BJ (cell line): ENCODE results near the gene DTX3. TPM values are rescaled to one million over a fixed set of nuclear protein-coding genes. Genes with fewer than 3 reads are reported as not detected.

Experiments
- CTCF ChIA-PET: fragments of 350-600 bp; formaldehyde crosslinking; extraction: SDS; loops from one replicate; lab custom pipeline; 2021; ENCODE audit warnings: antibody characterized with exemption, inconsistent platforms; lab: Yijun Ruan, JAX
- POLR2A ChIA-PET: fragments of 300-600 bp; sonication (Branson Sonifier 250); formaldehyde crosslinking; extraction: SDS; loops from one replicate; lab custom pipeline; 2021; ENCODE audit warnings: antibody characterized with exemption; lab: Charles Lee
- DNase-seq: peaks from one replicate; pipeline ENCODE4 v3.0.0-alpha.2; 2011; ENCODE audit warnings: low read depth
- H3K27me3 ChIP-seq: 2 replicates; pipeline ENCODE4 v1.6.0; 2011; ENCODE audit warnings: low read length; ENCODE audit not compliant: control insufficient read depth, insufficient read depth
- H3K36me3 ChIP-seq: 2 replicates; pipeline ENCODE4 v1.5.1; 2011; ENCODE audit warnings: low read length; ENCODE audit not compliant: control insufficient read depth, insufficient read depth
- H3K4me3 ChIP-seq: 2 replicates; pipeline ENCODE4 v1.5.1; 2011; ENCODE audit warnings: low read depth, mild to moderate bottlenecking, control low read depth, low read length
- polyA plus RNA-seq: library from polyadenylated mRNA; depleted of rRNA; stranded (reverse); fragments of >200 nt; gene quantifications from 2 replicates; pipeline ENCODE4 v1.2.3, GENCODE V29; 2011
- TF ChIP-seq, protein P1 (sequence below): IDR thresholded peaks from 2 replicates; pipeline ENCODE4 v1.5.1; 2011; ENCODE audit warnings: low read depth, mild to moderate bottlenecking, control low read depth, inconsistent platforms, low read length, moderate library complexity; ENCODE audit not compliant: insufficient read depth

DTX3 gene
- polyA plus RNA-seq, 1 experiment = 26.0 TPM

DNA sequence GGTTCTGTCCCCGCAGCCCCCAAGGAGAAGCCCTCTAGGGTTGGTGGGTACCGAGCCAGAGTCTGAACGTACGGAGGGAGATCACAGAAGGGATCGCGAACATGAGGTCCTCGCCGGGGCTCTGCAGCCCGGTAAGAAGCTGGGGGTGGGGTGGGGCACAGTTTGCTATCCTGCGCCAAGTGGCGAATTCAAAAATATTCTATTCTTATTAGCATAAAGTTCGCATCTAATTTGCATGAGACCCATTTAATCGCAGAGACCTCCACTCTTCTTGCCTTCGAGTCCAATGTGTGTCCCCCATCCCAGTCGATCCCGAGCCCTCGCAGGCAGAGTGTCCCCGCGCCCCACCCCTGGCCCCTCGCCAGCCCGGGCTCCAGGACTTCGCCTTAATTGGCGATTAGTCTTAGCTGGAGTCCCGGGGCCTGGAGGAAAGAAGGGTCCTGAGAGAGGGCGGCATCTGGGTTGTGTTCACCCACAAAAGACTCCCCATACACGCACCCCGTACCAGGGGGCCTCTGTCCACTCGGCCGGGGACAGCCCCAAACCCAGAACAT, 6.0 kb downstream of the DTX3 start:
- Histone ChIP-seq H3K36me3 (peaks cover 19% of the 10 kb centered on the region), H3K27me3 (no peaks in the 10 kb centered on the region), H3K4me3 (peak overlapping the region; percentile 82)
- DNase-seq = no peak
- ChIA-PET POLR2A (interaction anchor here (0.9 kb wide), 1 partner anchor 17 kb away, joined by 3 read pairs; no protein-coding TSS in a partner anchor), CTCF (interaction anchor here (0.6 to 8.0 kb wide), 3 partner anchors 11 to 34 kb away, joined by 3 to 51 read pairs (median 29); no protein-coding TSS in a partner anchor)
- TF ChIP-seq, protein P1, sequence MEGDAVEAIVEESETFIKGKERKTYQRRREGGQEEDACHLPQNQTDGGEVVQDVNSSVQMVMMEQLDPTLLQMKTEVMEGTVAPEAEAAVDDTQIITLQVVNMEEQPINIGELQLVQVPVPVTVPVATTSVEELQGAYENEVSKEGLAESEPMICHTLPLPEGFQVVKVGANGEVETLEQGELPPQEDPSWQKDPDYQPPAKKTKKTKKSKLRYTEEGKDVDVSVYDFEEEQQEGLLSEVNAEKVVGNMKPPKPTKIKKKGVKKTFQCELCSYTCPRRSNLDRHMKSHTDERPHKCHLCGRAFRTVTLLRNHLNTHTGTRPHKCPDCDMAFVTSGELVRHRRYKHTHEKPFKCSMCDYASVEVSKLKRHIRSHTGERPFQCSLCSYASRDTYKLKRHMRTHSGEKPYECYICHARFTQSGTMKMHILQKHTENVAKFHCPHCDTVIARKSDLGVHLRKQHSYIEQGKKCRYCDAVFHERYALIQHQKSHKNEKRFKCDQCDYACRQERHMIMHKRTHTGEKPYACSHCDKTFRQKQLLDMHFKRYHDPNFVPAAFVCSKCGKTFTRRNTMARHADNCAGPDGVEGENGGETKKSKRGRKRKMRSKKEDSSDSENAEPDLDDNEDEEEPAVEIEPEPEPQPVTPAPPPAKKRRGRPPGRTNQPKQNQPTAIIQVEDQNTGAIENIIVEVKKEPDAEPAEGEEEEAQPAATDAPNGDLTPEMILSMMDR = no peak

DNA sequence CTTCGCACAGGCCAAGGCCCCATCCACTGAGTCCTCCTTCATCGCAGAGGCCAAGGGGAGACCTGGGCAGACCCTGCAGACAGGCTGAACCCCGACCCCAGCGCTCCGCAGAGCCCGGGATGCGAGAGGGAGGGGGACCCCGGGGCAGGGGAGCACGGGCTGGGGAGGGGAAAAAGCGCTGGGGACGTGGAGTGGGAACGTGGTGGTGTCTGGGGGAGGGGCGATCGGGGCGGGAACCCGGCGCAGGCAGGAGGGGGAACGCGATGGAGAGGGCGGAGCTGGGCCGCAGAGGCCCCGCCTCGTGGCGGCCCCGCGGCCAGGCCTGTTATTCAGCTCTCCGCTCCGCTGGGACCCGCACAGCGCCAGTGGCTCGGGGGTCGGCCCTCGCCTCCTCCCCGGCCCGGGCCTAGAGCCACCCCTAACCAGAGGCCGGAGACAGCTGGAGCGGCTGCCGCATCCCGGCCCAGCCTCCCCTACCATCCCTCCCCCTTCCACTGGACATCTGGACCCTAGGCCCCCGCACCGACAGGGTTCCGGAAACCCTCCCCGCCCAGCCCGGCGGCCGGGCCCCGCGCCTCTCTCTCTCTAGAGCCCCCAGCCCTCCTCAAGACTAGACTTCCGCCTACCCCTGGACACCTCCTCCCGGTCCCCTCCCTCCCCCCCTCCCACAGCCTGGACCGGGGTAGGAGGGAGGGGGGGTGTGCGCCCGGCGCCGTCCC, 6.6 kb downstream of the DTX3 start, which contains the start of gene ARHGEF25:
TSS of gene ARHGEF25 (plus strand) at position 328 of the 719 bp plus-strand sequence. CDS start 460 bp downstream, outside the sequence.
- TF ChIP-seq, protein P1 = no peak
- Histone ChIP-seq H3K36me3 (peaks cover 25% of the 10 kb centered on the region), H3K27me3 (no peaks in the 10 kb centered on the region), H3K4me3 (peak within 1 kb of the TSS; percentile 82)
- POLR2A ChIA-PET = interaction anchor here (0.9 kb wide), 1 partner anchor 17 kb away, joined by 3 read pairs; no protein-coding TSS in a partner anchor
- DNase-seq = no peak
- CTCF ChIA-PET = interaction anchor here (0.6 to 8.0 kb wide), 3 partner anchors 11 to 35 kb away, joined by 3 to 51 read pairs (median 29); no protein-coding TSS in a partner anchor

DNA sequence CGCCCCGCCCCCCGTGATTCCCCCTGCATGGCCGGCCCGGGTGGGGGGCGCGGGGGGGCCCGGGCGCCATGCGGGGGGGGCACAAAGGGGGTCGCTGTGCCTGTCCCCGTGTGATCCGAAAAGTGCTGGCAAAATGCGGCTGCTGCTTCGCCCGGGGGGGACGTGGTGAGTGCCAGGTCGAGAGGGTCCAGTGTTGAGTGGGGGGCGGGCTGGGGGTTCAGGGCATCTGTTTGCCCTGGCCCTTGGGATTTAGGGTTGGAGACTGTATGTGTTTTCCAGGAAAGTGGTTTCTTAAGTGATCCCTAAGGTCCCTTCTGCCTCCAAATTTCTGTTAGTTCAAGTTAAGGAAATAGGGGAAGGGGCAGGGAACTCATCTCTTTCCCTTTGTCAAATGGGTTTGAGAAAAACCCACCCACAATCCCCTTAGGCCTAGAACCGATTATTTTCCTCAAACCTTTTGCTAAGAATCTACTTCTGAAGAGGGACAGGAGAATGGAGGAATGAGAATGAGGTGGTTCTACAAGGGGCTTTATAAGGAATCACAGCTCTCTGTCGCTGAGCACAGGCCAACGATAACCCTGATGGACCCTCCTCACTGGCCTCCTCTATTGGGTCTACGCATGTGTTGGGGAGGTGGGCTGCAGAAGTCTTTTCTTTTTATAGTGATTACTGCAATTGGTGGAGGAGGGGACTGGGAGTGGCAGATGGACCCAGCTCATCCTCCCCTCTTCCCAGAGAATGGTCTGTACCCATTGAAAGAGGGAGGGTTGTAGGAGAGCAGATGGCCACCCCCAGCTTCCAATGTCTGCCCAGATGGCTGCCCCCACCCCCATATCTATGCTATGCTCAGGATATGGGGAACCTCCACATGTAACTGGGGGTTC, 7.4 kb downstream of the DTX3 start:
- CTCF ChIA-PET = interaction anchor here (0.6 to 8.0 kb wide), 5 partner anchors 10 to 86 kb away, joined by 4 to 51 read pairs (median 7); no protein-coding TSS in a partner anchor
- TF ChIP-seq, protein P1 = no peak
- Histone ChIP-seq H3K4me3 (peak overlapping the region; percentile 82), H3K27me3 (no peaks in the 10 kb centered on the region), H3K36me3 (peaks cover 23% of the 10 kb centered on the region)
- POLR2A ChIA-PET = interaction anchor here (0.5 to 0.9 kb wide), 2 partner anchors 16 to 73 kb away, joined by 3 read pairs; no protein-coding TSS in a partner anchor
- DNase-seq = no peak

DNA sequence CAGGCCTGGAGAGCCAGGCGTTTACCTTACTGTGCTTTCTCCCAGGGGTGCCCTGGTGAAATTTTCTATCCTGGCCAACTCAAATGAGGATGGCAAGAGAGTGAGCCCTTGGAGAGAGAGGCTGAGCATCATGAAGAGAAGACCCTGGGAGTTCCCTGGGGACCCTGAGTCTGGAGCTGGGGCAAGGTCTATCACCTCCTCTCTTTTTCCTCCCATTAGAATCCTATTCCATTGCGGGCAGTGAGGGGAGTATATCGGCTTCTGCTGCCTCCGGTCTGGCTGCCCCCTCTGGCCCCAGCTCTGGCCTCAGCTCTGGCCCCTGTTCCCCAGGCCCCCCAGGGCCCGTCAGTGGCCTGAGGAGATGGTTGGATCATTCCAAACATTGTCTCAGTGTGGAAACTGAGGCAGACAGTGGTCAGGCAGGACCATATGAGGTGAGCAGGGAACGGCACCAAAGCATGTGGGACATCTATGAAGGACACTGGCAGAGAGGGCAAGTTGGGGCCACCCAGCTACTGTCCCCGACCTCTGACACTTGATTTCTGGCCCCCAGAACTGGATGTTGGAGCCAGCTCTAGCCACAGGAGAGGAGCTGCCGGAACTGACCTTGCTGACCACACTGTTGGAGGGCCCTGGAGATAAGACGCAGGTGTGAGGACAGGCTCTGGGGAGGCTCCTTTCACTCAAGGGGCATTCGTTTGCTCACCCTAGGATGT, 8.2 kb downstream of the DTX3 start:
- POLR2A ChIA-PET = no interaction called here
- Histone ChIP-seq H3K36me3 (peaks cover 20% of the 10 kb centered on the region), H3K27me3 (no peaks in the 10 kb centered on the region), H3K4me3 (no peak overlapping the region)
- TF ChIP-seq, protein P1 = no peak
- CTCF ChIA-PET = interaction anchor here (0.6 to 8.0 kb wide), 7 partner anchors 9 to 154 kb away, joined by 3 to 51 read pairs (median 7); partner anchors contain the start of gene GLI1
- DNase-seq = no peak
